ENCODE measurements around the gene NAA40. TPM values are rescaled to one million over a fixed set of nuclear protein-coding genes. Genes with fewer than 3 reads are reported as not detected.
A peak's percentile ranks its signal among the peaks of the same experiment; 100 is the strongest.

NAA40 gene
- total and polyA plus RNA-seq, 2 of the 4 experiments (the other 2 are of a cell fraction) = 15.2 to 24.7 TPM

DNA sequence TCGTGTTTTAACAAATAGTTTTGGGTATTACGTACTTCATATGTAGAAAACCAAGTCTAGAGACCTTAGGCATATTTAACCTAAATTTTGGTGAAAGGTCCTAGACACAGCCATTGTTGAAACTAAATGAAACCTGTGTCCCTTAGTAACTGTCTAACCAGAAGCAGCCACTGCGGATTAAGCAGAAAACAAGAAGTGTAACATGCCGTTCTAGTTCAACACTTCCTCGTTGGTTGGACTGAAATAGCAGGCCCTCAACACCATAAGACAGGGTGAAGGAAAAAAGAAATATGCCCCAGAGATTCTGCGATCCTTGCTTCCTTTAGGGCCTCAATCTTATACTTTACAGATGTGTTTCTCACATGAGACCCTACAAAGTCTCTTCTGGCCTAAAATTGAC lies 2.0 kb downstream of the NAA40 start:
- H3K9ac ChIP-seq (ENCODE audit: low read depth, low read length) = no peak overlapping the region; the same call in 1 of the 2 replicates
- H3K27me3 ChIP-seq (ENCODE audit: control insufficient read depth, insufficient read depth, low read length) = no peaks in the 10 kb centered on the region
- BruUV-seq (replicated peaks) = no TSS peak
- H3K56ac ChIP-seq (ENCODE audit: extremely low read depth, insufficient read depth, low read length) = no peak overlapping the region
- no peak overlapping the region for H2BK15ac ChIP-seq (ENCODE audit: low read depth, low read length)
- 0 out of 2 replicates have a peak overlapping the region, but pooled peaks have one; percentile 42 for H3K23ac ChIP-seq (ENCODE audit: low read depth, low read length)
- no peak overlapping the region for H4K5ac ChIP-seq (ENCODE audit: low read depth, low read length)
- H3K18ac ChIP-seq (ENCODE audit: low read depth, low read length) = no peak overlapping the region
- H2BK5ac ChIP-seq (ENCODE audit: low read depth, low read length, poor library complexity, severe bottlenecking) = no peak overlapping the region
- no peak overlapping the region for H3K4me3 ChIP-seq (ENCODE audit: insufficient read depth, low read depth, low read length)
- H3K4me1 ChIP-seq (ENCODE audit: control insufficient read depth, insufficient read depth, low read length) = peaks cover 6% of the 10 kb centered on the region; the same call in 1 of the 2 replicates
- TF ChIP-seq POLR2A (IDR thresholded peaks at IDR 0.05; ENCODE audit: low read depth, low read length) (no peak), MXI1 (IDR thresholded peaks at IDR 0.05; ENCODE audit: borderline replicate concordance, low read depth, low read length) (no peak), RFX5 (IDR thresholded peaks at IDR 0.05; ENCODE audit: low read depth, low read length) (no peak), FOS (IDR thresholded peaks at IDR 0.05; ENCODE audit: low read depth, low read length) (no peak), RCOR1 (IDR thresholded peaks at IDR 0.05; ENCODE audit: insufficient replicate concordance, low read length) (no peak), MAFK (IDR thresholded peaks at IDR 0.05; ENCODE audit: low read depth, low read length) (no peak)
- TF ChIP-seq, protein P1, sequence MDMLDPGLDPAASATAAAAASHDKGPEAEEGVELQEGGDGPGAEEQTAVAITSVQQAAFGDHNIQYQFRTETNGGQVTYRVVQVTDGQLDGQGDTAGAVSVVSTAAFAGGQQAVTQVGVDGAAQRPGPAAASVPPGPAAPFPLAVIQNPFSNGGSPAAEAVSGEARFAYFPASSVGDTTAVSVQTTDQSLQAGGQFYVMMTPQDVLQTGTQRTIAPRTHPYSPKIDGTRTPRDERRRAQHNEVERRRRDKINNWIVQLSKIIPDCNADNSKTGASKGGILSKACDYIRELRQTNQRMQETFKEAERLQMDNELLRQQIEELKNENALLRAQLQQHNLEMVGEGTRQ (IDR thresholded peaks at IDR 0.05; ENCODE audit: low read depth, low read length) = no peak
- no peak for DNase-seq
- H2AK5ac ChIP-seq (ENCODE audit: low read depth, low read length) = no peak overlapping the region
- H4K8ac ChIP-seq (ENCODE audit: low read depth in 2 of 2, low read length in 2 of 2) = no peak overlapping the region
- intact Hi-C loops (cut with micrococcal nuclease) (no loop called here), dilution Hi-C loops (cut with HindIII; ENCODE audit: low sequenced_read_pairs, unreplicated experiment) (no loop called here), in situ Hi-C loops (cut with MboI; ENCODE audit: low sequenced_read_pairs) (loop anchor here (10.0 to 25.0 kb wide), 2 partner anchors 176 to 453 kb away; partner anchors contain the start of genes PLAAT5 and ZFTA)
- no peak overlapping the region for H2AFZ ChIP-seq (replicated peaks; ENCODE audit: low read length, poor library complexity)
- no peak overlapping the region for H2AK9ac ChIP-seq (replicated peaks; ENCODE audit: low read depth, low read length, poor library complexity)
- H2BK20ac ChIP-seq (ENCODE audit: low read depth, low read length) = no peak overlapping the region
- peaks cover 6% of the 10 kb centered on the region for H4K20me1 ChIP-seq (ENCODE audit: insufficient read depth, low read length)
- no peaks in the 10 kb centered on the region; the same call in 1 of the 2 replicates for H3K9me1 ChIP-seq (ENCODE audit: insufficient read depth, low read length)
- no peaks in the 10 kb centered on the region for H3K36me3 ChIP-seq (ENCODE audit: control insufficient read depth, insufficient read depth, low read length)
- WGBS, 2 experiments (ENCODE audit: extremely low coverage in 2 of 2, insufficient read length in 1 of 2) = 100% methylated on average over 1 of the region's 6 CpGs; no CpG with 5 or more reads in 1 of the 2 experiments
- no peak overlapping the region for H3K4me2 ChIP-seq (ENCODE audit: low read depth, low read length)
- H2BK120ac ChIP-seq (ENCODE audit: low read depth, low read length) = no peak overlapping the region
- POLR2A ChIA-PET (ENCODE audit: unreplicated experiment) = no interaction called here
- H4K91ac ChIP-seq (ENCODE audit: insufficient read depth, low read depth, low read length) = no peak overlapping the region
- ATAC-seq (ENCODE audit: low read depth) = no peak
- no peak overlapping the region for H3K4ac ChIP-seq (ENCODE audit: low read depth, low read length)
- peaks cover 29 to 62% of the 10 kb centered on the region in 2 experiments for H3K79me1 ChIP-seq (ENCODE audit: low read depth in 1 of 2, low read length in 2 of 2)
- H3K9me3 ChIP-seq (ENCODE audit: control insufficient read depth, insufficient read depth, low read length) = no peaks in the 10 kb centered on the region
- CTCF ChIA-PET = no interaction called here
- H3K27ac ChIP-seq (ENCODE audit: insufficient read depth, low read length) = no peak overlapping the region
- H3K14ac ChIP-seq (replicated peaks; ENCODE audit: low read depth, low read length) = no peak overlapping the region
